GM12878 (cell line): ENCODE measurements around the gene PTPN14. TPM values are rescaled to one million over a fixed set of nuclear protein-coding genes. Genes with fewer than 3 reads are reported as not detected.

Source experiments
- ATAC-seq: fragments of 200-7000 bp; cut with Tn5 transposase; 3 replicates; pipeline ENCODE4 v1.9.1; 2020; ENCODE audit warnings: mild to moderate bottlenecking, moderate library complexity
- BruUV-seq: library from RNA; stranded (reverse); fragments of 400-500 nt; replicated peaks from 2 replicates; lab custom pipeline; 2021; lab: Mats Ljungman, UMichigan
- CTCF ChIA-PET: fragments of 300-600 bp; sonication (Branson Sonifier 250); formaldehyde crosslinking; extraction: SDS; loops from one replicate; lab custom pipeline; 2021; ENCODE audit warnings: inconsistent platforms; lab: Yijun Ruan, JAX
- POLR2A ChIA-PET: fragments of 350-600 bp; formaldehyde crosslinking; extraction: SDS; loops from one replicate; lab custom pipeline; 2021; ENCODE audit warnings: inconsistent platforms; lab: Charles Lee
- RAD21 ChIA-PET: fragments of 300-600 bp; sonication (Branson Sonifier 250); formaldehyde crosslinking; loops from one replicate; lab custom pipeline; 2023; ENCODE audit warnings: antibody characterized with exemption; ENCODE audit not compliant: unreplicated experiment; lab: Charles Lee
- SMC1A ChIA-PET: fragments of 300-600 bp; sonication (Branson Sonifier 250); formaldehyde crosslinking; loops from one replicate; lab custom pipeline; 2023; ENCODE audit not compliant: unreplicated experiment, uncharacterized antibody; lab: Charles Lee
- DNase-seq: peaks from one replicate; pipeline ENCODE4 v3.0.0-alpha.2; 2011; ENCODE audit warnings: low read depth, low spot score
- FAIRE-seq: peaks from 3 replicates; lab custom pipeline; 2011; peaks lifted over from hg19 to GRCh38; lab: Jason Lieb, UNC
- H2AFZ ChIP-seq: 2 replicates; pipeline ENCODE4 v1.6.0; 2011; ENCODE audit warnings: low read depth, low read length, control low read depth; ENCODE audit not compliant: control insufficient read depth
- H3K27ac ChIP-seq: 2 replicates; pipeline ENCODE4 v1.5.1; 2011; ENCODE audit warnings: control low read depth; ENCODE audit not compliant: control insufficient read depth, insufficient read depth
- H3K27me3 ChIP-seq, 2 experiments: replicated peaks in 1 of 2; 2 replicates each; pipeline versions ENCODE4 v1.6.0 to v1.6.1; 2011; ENCODE audit warnings: low read length in 1 of 2; ENCODE audit not compliant: control insufficient read depth in 2 of 2, insufficient read depth in 2 of 2
- H3K36me3 ChIP-seq, 2 experiments: 2 replicates each; pipeline ENCODE4 v1.5.1; 2011; ENCODE audit warnings: low read length in 1 of 2; ENCODE audit not compliant: control insufficient read depth in 2 of 2, insufficient read depth in 2 of 2
- H3K4me1 ChIP-seq: 2 replicates; pipeline ENCODE4 v1.6.1; 2011; ENCODE audit warnings: mild to moderate bottlenecking, low read length, moderate library complexity, mixed read lengths; ENCODE audit not compliant: control insufficient read depth, insufficient read depth
- H3K4me2 ChIP-seq: 2 replicates; pipeline ENCODE4 v1.6.0; 2011; ENCODE audit warnings: control low read depth; ENCODE audit not compliant: control insufficient read depth, insufficient read depth
- H3K4me3 ChIP-seq: fragments of 200-600 bp; sonication (generic); 2 replicates; pipeline ENCODE4 v1.5.1; 2016
- H3K79me2 ChIP-seq: 2 replicates; pipeline ENCODE4 v1.6.0; 2011; ENCODE audit warnings: low read length; ENCODE audit not compliant: control insufficient read depth, insufficient read depth
- H3K9ac ChIP-seq: 2 replicates; pipeline ENCODE4 v1.8.0; 2011; ENCODE audit warnings: low read length, control low read depth, mixed read lengths; ENCODE audit not compliant: control insufficient read depth, insufficient read depth
- H3K9me3 ChIP-seq: replicated peaks from 3 replicates; pipeline ENCODE4 v1.5.1; 2011; ENCODE audit warnings: mild to moderate bottlenecking, low read length; ENCODE audit not compliant: control insufficient read depth, insufficient read depth
- H4K20me1 ChIP-seq: 2 replicates; pipeline ENCODE4 v1.6.0; 2011; ENCODE audit not compliant: control insufficient read depth, insufficient read depth
- BMI1 ChIP-seq: fragments of 450-650 bp; IDR thresholded peaks from 2 replicates; pipeline ENCODE4 v1.6.1; 2016; ENCODE audit warnings: mild to moderate bottlenecking, moderate library complexity, borderline replicate concordance
- EZH2 ChIP-seq: IDR thresholded peaks from 2 replicates; pipeline ENCODE4 v1.6.1; 2012; ENCODE audit warnings: low read depth, mild to moderate bottlenecking, control low read depth, inconsistent platforms, low read length, borderline replicate concordance; ENCODE audit not compliant: control insufficient read depth
- HDGF ChIP-seq: fragments of 450-650 bp; IDR thresholded peaks from 2 replicates; pipeline ENCODE4 v1.6.1; 2016; ENCODE audit warnings: antibody characterized with exemption
- KAT2A ChIP-seq: conservative IDR thresholded peaks from 2 replicates; pipeline ENCODE4 v1.6.1; 2011; ENCODE audit warnings: low read depth, low read length; ENCODE audit not compliant: control insufficient read depth
- NRF1 ChIP-seq: conservative IDR thresholded peaks from 2 replicates; pipeline ENCODE4 v1.6.1; 2011; ENCODE audit warnings: mild to moderate bottlenecking, low read depth, low read length, improper control_type of control experiment
- PAX8 ChIP-seq: fragments of 450-650 bp; IDR thresholded peaks from 2 replicates; pipeline ENCODE4 v1.6.1; 2017; ENCODE audit warnings: mild to moderate bottlenecking, moderate library complexity
- RELA ChIP-seq: fragments of 450-650 bp; IDR thresholded peaks from 2 replicates; pipeline ENCODE4 v1.8.0; 2014; ENCODE audit warnings: borderline replicate concordance; ENCODE audit not compliant: partially characterized antibody
- SIN3A ChIP-seq: IDR thresholded peaks from 2 replicates; pipeline ENCODE4 v1.6.1; 2012; ENCODE audit warnings: low read depth, low read length, improper control_type of control experiment
- SIX5 ChIP-seq: IDR thresholded peaks from 2 replicates; pipeline ENCODE4 v1.6.1; 2011; ENCODE audit warnings: mild to moderate bottlenecking, low read depth, low read length, moderate library complexity; ENCODE audit not compliant: severe bottlenecking
- SMC3 ChIP-seq: IDR thresholded peaks from 2 replicates; pipeline ENCODE4 v1.6.1; 2011; ENCODE audit warnings: low read length, improper control_type of control experiment, borderline replicate concordance
- STAT3 ChIP-seq: IDR thresholded peaks from 2 replicates; pipeline ENCODE4 v1.6.1; 2011; ENCODE audit warnings: low read depth, low read length, improper control_type of control experiment
- WRNIP1 ChIP-seq: IDR thresholded peaks from 2 replicates; pipeline ENCODE4 v1.6.1; 2011; ENCODE audit warnings: low read depth, low read length, improper control_type of control experiment, borderline replicate concordance
- ZNF24 ChIP-seq: fragments of 450-650 bp; IDR thresholded peaks from 2 replicates; pipeline ENCODE4 v1.6.1; 2017; ENCODE audit warnings: antibody characterized with exemption, mild to moderate bottlenecking
- ZNF384 ChIP-seq: IDR thresholded peaks from 2 replicates; pipeline ENCODE4 v1.6.1; 2012; ENCODE audit warnings: low read depth, mild to moderate bottlenecking, low read length, improper control_type of control experiment, borderline replicate concordance
- WGBS: methylation state at CpG from one replicate; pipeline ENCODE4 v1.1.6; 2016; ENCODE audit warnings: low lambda C conversion rate; ENCODE audit not compliant: insufficient replicate concordance, insufficient coverage; ENCODE audit errors: missing lambda C conversion rate; 5-methylcytosine and 5-hydroxymethylcytosine counted together
- in situ Hi-C: fragments of 300-500 bp; cut with MboI; formaldehyde crosslinking; loops from 9 replicates; pipeline ENCODE4 v1.14.3; 2018; ENCODE audit warnings: mixed read lengths
- intact Hi-C: fragments of 100-400 bp; cut with micrococcal nuclease; formaldehyde crosslinking; loops from one replicate; pipeline ENCODE4 v1.14.2; 2022; ENCODE audit not compliant: unreplicated experiment
- polyA plus RNA-seq, 11 experiments: library from polyadenylated mRNA; depleted of rRNA in 4 of 11; unstranded in 6 of 11; stranded (reverse) in 5 of 11; fragments of >200 nt; fragmentation: Nextera tagmentation in 4 of 11; fragmentation: Illumina TruSeq in 1 of 11; extraction: Ambion mirVana in 4 of 11; extraction: Trizol in 1 of 11; gene quantifications; 1 replicate in 1 of 11; 2 replicates in 10 of 11; pipeline versions ENCODE4 v1.2.1 to v1.2.3, GENCODE V29; 2011 to 2016; ENCODE audit warnings: inconsistent platforms in 2 of 11, missing spikeins in 2 of 11, low read depth in 1 of 11
- total RNA-seq, 4 experiments: library from RNA; depleted of rRNA in 3 of 4; stranded (reverse); fragments of >200 nt in 3 of 4; fragmentation: Illumina TruSeq in 1 of 4; extraction: Trizol in 1 of 4; gene quantifications; 2 replicates each; pipeline versions ENCODE4 v1.2.1 to v1.2.3, GENCODE V29; 2013 to 2021
- TF ChIP-seq, protein P1 (sequence below): fragments of 150-350 bp; IDR thresholded peaks from 2 replicates; pipeline ENCODE4 v1.6.1; 2016; ENCODE audit warnings: low read depth, low read length
- TF ChIP-seq, protein P2 (sequence below): fragments of 450-650 bp; IDR thresholded peaks from 2 replicates; pipeline ENCODE4 v1.6.1; 2016; ENCODE audit warnings: mild to moderate bottlenecking

Gene PTPN14
- total and polyA plus RNA-seq, 10 of the 15 experiments (the other 5 are each of a cell fraction or from before 2014, with no cell fraction given) = 0.05 to 5.1 (median 0.44) TPM

DNA sequence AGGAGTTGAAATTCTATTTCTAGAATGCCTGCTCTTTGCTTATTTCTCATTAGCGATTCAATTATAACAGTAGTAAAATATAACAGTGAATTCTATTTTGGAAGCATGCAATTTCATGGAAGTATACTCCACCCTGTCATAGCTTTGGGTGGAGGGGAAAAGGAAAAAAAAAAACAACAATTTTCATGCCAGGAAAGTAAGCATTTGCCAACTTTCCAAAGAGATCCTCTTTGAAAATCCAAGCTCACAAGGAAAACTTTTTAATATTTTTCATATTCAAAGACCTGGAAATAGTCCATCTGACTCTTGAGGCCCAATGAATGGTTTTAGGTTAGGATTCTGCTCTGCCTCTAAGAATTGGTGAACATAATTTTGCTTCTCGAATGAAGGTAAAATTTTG is 134.5 kb downstream of the PTPN14 start:
- H3K36me3 ChIP-seq = no peaks in the 10 kb centered on the region
- H2AFZ ChIP-seq = no peak overlapping the region
- H3K27ac ChIP-seq = no peak overlapping the region
- POLR2A ChIA-PET = interaction anchor here (0.9 kb wide), 1 partner anchor 47 kb away, joined by 3 read pairs; no protein-coding TSS in a partner anchor
- SMC1A ChIA-PET = interaction anchor here (0.7 to 5.0 kb wide), 7 partner anchors 8 to 165 kb away, joined by 3 to 35 read pairs (median 4); no protein-coding TSS in a partner anchor
- H3K79me2 ChIP-seq = no peaks in the 10 kb centered on the region
- BruUV-seq = no TSS peak
- no peak overlapping the region for H3K9ac ChIP-seq
- no peaks in the 10 kb centered on the region for H3K27me3 ChIP-seq
- H4K20me1 ChIP-seq = no peaks in the 10 kb centered on the region
- H3K9me3 ChIP-seq = no peaks in the 10 kb centered on the region
- no peak overlapping the region for H3K4me3 ChIP-seq
- no peak overlapping the region for H3K4me2 ChIP-seq
- TF ChIP-seq NRF1 (no peak), ZNF384 (no peak), KAT2A (no peak), HDGF (no peak), STAT3 (no peak), RELA (no peak), WRNIP1 (no peak), SIN3A (no peak), ZNF24 (no peak), PAX8 (no peak), SMC3 (no peak), EZH2 (no peak), BMI1 (no peak), SIX5 (no peak)
- TF ChIP-seq, protein P1, sequence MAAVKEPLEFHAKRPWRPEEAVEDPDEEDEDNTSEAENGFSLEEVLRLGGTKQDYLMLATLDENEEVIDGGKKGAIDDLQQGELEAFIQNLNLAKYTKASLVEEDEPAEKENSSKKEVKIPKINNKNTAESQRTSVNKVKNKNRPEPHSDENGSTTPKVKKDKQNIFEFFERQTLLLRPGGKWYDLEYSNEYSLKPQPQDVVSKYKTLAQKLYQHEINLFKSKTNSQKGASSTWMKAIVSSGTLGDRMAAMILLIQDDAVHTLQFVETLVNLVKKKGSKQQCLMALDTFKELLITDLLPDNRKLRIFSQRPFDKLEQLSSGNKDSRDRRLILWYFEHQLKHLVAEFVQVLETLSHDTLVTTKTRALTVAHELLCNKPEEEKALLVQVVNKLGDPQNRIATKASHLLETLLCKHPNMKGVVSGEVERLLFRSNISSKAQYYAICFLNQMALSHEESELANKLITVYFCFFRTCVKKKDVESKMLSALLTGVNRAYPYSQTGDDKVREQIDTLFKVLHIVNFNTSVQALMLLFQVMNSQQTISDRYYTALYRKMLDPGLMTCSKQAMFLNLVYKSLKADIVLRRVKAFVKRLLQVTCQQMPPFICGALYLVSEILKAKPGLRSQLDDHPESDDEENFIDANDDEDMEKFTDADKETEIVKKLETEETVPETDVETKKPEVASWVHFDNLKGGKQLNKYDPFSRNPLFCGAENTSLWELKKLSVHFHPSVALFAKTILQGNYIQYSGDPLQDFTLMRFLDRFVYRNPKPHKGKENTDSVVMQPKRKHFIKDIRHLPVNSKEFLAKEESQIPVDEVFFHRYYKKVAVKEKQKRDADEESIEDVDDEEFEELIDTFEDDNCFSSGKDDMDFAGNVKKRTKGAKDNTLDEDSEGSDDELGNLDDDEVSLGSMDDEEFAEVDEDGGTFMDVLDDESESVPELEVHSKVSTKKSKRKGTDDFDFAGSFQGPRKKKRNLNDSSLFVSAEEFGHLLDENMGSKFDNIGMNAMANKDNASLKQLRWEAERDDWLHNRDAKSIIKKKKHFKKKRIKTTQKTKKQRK = no peak
- TF ChIP-seq, protein P2, sequence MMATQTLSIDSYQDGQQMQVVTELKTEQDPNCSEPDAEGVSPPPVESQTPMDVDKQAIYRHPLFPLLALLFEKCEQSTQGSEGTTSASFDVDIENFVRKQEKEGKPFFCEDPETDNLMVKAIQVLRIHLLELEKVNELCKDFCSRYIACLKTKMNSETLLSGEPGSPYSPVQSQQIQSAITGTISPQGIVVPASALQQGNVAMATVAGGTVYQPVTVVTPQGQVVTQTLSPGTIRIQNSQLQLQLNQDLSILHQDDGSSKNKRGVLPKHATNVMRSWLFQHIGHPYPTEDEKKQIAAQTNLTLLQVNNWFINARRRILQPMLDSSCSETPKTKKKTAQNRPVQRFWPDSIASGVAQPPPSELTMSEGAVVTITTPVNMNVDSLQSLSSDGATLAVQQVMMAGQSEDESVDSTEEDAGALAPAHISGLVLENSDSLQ = no peak
- RAD21 ChIA-PET = interaction anchor here (1.1 to 1.6 kb wide), 4 partner anchors 11 to 135 kb away, joined by 3 to 10 read pairs (median 6); partner anchors contain the start of gene PTPN14
- no peak for FAIRE-seq
- CTCF ChIA-PET = interaction anchor here (0.6 to 1.1 kb wide), 2 partner anchors 69 to 167 kb away, joined by 3 read pairs; no protein-coding TSS in a partner anchor
- in situ Hi-C loops = no loop called here
- ATAC-seq = no peak
- 98% methylated on average over 2 of the region's 2 CpGs for WGBS
- DNase-seq = no peak
- intact Hi-C loops = no loop called here
- H3K4me1 ChIP-seq = no peaks in the 10 kb centered on the region
